ENCODE results near the gene NRL. TPM values are rescaled to one million over a fixed set of nuclear protein-coding genes. Genes with fewer than 3 reads are reported as not detected.
"Not testable (repeated sequence)": the region's sequence is repeated elsewhere in the genome, so short reads cannot be mapped to it uniquely, and the experiment has no call there.

NRL gene
- total and polyA plus RNA-seq, 10 of the 15 experiments (the other 5 are each of a cell fraction or from before 2014, with no cell fraction given) = 0.11 to 4.4 (median 2.2) TPM

DNA sequence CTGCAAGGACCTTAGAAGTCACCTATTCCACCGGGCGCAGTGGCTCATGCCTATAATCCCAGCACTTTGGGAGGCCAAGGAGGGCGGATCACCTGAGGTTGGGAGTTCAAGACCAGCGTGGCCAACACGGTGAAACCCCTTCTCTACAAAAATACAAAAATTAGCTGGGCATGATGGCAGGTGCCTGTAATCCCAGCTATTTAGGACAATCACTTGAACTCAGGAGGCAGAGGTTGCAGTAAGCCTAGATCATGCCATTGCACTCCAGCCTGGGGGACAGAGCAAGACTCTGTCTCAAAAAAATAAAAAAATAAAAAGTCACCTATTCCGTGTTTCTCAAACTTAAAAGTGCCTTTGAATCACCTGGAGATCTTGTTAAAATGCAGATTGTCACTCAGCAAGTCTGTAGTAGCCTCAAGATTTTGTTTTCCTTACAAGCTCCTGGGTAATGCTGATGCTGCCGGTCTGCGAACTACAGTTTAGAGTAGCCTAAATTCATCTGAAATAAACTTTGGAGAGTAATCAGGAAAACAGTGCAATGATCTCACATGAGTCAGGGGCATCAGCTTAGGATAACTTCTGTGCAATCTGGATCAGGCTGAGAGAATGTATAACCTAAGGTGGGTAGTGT, 9.0 kb downstream of the NRL start:
- intact Hi-C loops (cut with micrococcal nuclease; ENCODE audit: unreplicated experiment); H3K36me3 ChIP-seq (ENCODE audit: control insufficient read depth in 2 of 2, insufficient read depth in 2 of 2, low read length in 1 of 2); FAIRE-seq; H3K27me3 ChIP-seq (replicated peaks in 1 of 2; ENCODE audit: control insufficient read depth in 2 of 2, insufficient read depth in 2 of 2, low read length in 1 of 2); H3K9me3 ChIP-seq (replicated peaks; ENCODE audit: control insufficient read depth, insufficient read depth, low read length); H3K79me2 ChIP-seq (ENCODE audit: control insufficient read depth, insufficient read depth, low read length); H3K9ac ChIP-seq (ENCODE audit: control insufficient read depth, insufficient read depth, low read length); ATAC-seq; H3K4me3 ChIP-seq; H2AFZ ChIP-seq (ENCODE audit: control insufficient read depth, low read depth, low read length); H4K20me1 ChIP-seq (ENCODE audit: control insufficient read depth, insufficient read depth); BruUV-seq (replicated peaks); H3K27ac ChIP-seq (ENCODE audit: control insufficient read depth, insufficient read depth); H3K4me1 ChIP-seq (ENCODE audit: control insufficient read depth, insufficient read depth, low read length); H3K4me2 ChIP-seq (ENCODE audit: control insufficient read depth, insufficient read depth); DNase-seq (ENCODE audit: low read depth, low spot score): not testable (repeated sequence)
- POLR2A ChIA-PET = interaction anchor here (1.0 to 5.3 kb wide), 3 partner anchors 10 to 55 kb away, joined by 3 to 35 read pairs (median 3); partner anchors contain the start of gene IRF9
- in situ Hi-C loops (cut with MboI) = loop anchor here (25.0 kb wide), 1 partner anchor 793 kb away; the partner anchor contains the start of genes BCL2L2, PABPN1 and PPP1R3E
- CTCF ChIA-PET = interaction anchor here (1.5 to 11.3 kb wide), 6 partner anchors 12 to 193 kb away, joined by 3 to 294 read pairs (median 20); partner anchors contain the start of genes DHRS1, IRF9, NOP9 and PCK2
- WGBS (ENCODE audit: insufficient coverage, insufficient replicate concordance, low lambda C conversion rate, missing lambda C conversion rate) = 93% methylated on average over 8 of the region's 8 CpGs
- RAD21 ChIA-PET (ENCODE audit: unreplicated experiment) = interaction anchor here (0.8 to 6.9 kb wide), 3 partner anchors 12 to 49 kb away, joined by 3 to 153 read pairs (median 136); partner anchors contain the start of gene PCK2
- SMC1A ChIA-PET (ENCODE audit: uncharacterized antibody, unreplicated experiment) = interaction anchor here (1.2 to 9.6 kb wide), 5 partner anchors 9 to 55 kb away, joined by 3 to 195 read pairs (median 38); partner anchors contain the start of genes IRF9, NRL and PCK2

DNA sequence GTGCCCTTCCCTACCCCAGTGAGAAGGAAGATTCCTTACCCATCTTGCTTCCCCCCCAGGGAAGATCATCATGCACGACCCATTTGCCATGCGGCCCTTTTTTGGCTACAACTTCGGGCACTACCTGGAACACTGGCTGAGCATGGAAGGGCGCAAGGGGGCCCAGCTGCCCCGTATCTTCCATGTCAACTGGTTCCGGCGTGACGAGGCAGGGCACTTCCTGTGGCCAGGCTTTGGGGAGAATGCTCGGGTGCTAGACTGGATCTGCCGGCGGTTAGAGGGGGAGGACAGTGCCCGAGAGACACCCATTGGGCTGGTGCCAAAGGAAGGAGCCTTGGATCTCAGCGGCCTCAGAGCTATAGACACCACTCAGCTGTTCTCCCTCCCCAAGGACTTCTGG, 11.3 kb downstream of the NRL start:
- H3K4me3 ChIP-seq = no peak overlapping the region
- WGBS (ENCODE audit: insufficient coverage, insufficient replicate concordance, low lambda C conversion rate, missing lambda C conversion rate) = 90% methylated on average over 13 of the region's 13 CpGs
- H3K27me3 ChIP-seq (replicated peaks in 1 of 2; ENCODE audit: control insufficient read depth in 2 of 2, insufficient read depth in 2 of 2, low read length in 1 of 2) = no peaks in the 10 kb centered on the region
- in situ Hi-C loops (cut with MboI) = loop anchor here (25.0 kb wide), 1 partner anchor 791 kb away; the partner anchor contains the start of genes BCL2L2, PABPN1 and PPP1R3E
- peaks cover 11% of the 10 kb centered on the region in 2 experiments; a peak in 3 of 4 replicates for H3K36me3 ChIP-seq (ENCODE audit: control insufficient read depth in 2 of 2, insufficient read depth in 2 of 2, low read length in 1 of 2)
- no peaks in the 10 kb centered on the region for H3K4me1 ChIP-seq (ENCODE audit: control insufficient read depth, insufficient read depth, low read length)
- H2AFZ ChIP-seq (ENCODE audit: control insufficient read depth, low read depth, low read length) = no peak overlapping the region
- DNase-seq (ENCODE audit: low read depth, low spot score) (no peak), ATAC-seq (no peak), FAIRE-seq (no peak)
- TSS peak; percentile 23 for BruUV-seq (replicated peaks)
- CTCF ChIA-PET = interaction anchor here (1.5 to 11.3 kb wide), 2 partner anchors 10 to 57 kb away, joined by 3 to 294 read pairs; partner anchors contain the start of gene PCK2
- SMC1A ChIA-PET (ENCODE audit: uncharacterized antibody, unreplicated experiment) = interaction anchor here (1.9 to 9.6 kb wide), 2 partner anchors 10 to 57 kb away, joined by 7 to 195 read pairs; partner anchors contain the start of genes IRF9 and PCK2
- H3K4me2 ChIP-seq (ENCODE audit: control insufficient read depth, insufficient read depth) = no peak overlapping the region
- no peaks in the 10 kb centered on the region for H3K79me2 ChIP-seq (ENCODE audit: control insufficient read depth, insufficient read depth, low read length)
- no peaks in the 10 kb centered on the region for H3K9me3 ChIP-seq (replicated peaks; ENCODE audit: control insufficient read depth, insufficient read depth, low read length)
- no peak overlapping the region for H3K27ac ChIP-seq (ENCODE audit: control insufficient read depth, insufficient read depth)
- RAD21 ChIA-PET (ENCODE audit: unreplicated experiment) = no interaction called here
- no peaks in the 10 kb centered on the region for H4K20me1 ChIP-seq (ENCODE audit: control insufficient read depth, insufficient read depth)
- intact Hi-C loops (cut with micrococcal nuclease; ENCODE audit: unreplicated experiment) = no loop called here
- no peak overlapping the region for H3K9ac ChIP-seq (ENCODE audit: control insufficient read depth, insufficient read depth, low read length)
- POLR2A ChIA-PET = interaction anchor here (1.8 kb wide), 1 partner anchor 10 kb away, joined by 8 read pairs; the partner anchor contains the start of gene PCK2
- no peak for TF ChIP-seq KLF5 (IDR thresholded peaks at IDR 0.05; ENCODE audit: partially characterized antibody)
- TF ChIP-seq, protein P1, sequence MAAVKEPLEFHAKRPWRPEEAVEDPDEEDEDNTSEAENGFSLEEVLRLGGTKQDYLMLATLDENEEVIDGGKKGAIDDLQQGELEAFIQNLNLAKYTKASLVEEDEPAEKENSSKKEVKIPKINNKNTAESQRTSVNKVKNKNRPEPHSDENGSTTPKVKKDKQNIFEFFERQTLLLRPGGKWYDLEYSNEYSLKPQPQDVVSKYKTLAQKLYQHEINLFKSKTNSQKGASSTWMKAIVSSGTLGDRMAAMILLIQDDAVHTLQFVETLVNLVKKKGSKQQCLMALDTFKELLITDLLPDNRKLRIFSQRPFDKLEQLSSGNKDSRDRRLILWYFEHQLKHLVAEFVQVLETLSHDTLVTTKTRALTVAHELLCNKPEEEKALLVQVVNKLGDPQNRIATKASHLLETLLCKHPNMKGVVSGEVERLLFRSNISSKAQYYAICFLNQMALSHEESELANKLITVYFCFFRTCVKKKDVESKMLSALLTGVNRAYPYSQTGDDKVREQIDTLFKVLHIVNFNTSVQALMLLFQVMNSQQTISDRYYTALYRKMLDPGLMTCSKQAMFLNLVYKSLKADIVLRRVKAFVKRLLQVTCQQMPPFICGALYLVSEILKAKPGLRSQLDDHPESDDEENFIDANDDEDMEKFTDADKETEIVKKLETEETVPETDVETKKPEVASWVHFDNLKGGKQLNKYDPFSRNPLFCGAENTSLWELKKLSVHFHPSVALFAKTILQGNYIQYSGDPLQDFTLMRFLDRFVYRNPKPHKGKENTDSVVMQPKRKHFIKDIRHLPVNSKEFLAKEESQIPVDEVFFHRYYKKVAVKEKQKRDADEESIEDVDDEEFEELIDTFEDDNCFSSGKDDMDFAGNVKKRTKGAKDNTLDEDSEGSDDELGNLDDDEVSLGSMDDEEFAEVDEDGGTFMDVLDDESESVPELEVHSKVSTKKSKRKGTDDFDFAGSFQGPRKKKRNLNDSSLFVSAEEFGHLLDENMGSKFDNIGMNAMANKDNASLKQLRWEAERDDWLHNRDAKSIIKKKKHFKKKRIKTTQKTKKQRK (IDR thresholded peaks at IDR 0.05; ENCODE audit: low read depth, low read length) = no peak
- TF ChIP-seq, protein P2, sequence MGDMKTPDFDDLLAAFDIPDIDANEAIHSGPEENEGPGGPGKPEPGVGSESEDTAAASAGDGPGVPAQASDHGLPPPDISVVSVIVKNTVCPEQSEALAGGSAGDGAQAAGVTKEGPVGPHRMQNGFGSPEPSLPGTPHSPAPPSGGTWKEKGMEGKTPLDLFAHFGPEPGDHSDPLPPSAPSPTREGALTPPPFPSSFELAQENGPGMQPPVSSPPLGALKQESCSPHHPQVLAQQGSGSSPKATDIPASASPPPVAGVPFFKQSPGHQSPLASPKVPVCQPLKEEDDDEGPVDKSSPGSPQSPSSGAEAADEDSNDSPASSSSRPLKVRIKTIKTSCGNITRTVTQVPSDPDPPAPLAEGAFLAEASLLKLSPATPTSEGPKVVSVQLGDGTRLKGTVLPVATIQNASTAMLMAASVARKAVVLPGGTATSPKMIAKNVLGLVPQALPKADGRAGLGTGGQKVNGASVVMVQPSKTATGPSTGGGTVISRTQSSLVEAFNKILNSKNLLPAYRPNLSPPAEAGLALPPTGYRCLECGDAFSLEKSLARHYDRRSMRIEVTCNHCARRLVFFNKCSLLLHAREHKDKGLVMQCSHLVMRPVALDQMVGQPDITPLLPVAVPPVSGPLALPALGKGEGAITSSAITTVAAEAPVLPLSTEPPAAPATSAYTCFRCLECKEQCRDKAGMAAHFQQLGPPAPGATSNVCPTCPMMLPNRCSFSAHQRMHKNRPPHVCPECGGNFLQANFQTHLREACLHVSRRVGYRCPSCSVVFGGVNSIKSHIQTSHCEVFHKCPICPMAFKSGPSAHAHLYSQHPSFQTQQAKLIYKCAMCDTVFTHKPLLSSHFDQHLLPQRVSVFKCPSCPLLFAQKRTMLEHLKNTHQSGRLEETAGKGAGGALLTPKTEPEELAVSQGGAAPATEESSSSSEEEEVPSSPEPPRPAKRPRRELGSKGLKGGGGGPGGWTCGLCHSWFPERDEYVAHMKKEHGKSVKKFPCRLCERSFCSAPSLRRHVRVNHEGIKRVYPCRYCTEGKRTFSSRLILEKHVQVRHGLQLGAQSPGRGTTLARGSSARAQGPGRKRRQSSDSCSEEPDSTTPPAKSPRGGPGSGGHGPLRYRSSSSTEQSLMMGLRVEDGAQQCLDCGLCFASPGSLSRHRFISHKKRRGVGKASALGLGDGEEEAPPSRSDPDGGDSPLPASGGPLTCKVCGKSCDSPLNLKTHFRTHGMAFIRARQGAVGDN (IDR thresholded peaks at IDR 0.05) = no peak
- TF ChIP-seq DPF2 (IDR thresholded peaks at IDR 0.05) = no peak
- TF ChIP-seq IKZF2 (IDR thresholded peaks at IDR 0.05) = no peak

All from GM12878 (cell line).